Stimulated activated naive B cell treated with anti-CD40 and anti-IgM and Interleukin-4, amounts not matched to agents 10 μg/mL and 1 μg/mL and 100 μg/mL, for 72 hours (primary cell): Measurements from ENCODE around the gene PRIMPOL.

ENCODE experiments used
- ATAC-seq, 2 donors: fragments of 150-1000 bp; cut with Tn5 transposase; replicated peaks; 2 replicates each; pipeline ENCODE4 v1.10.0; 2021; ENCODE audit warnings: moderate library complexity in 1 of 2
- DNase-seq: peaks from one replicate; pipeline ENCODE4 v3.0.0; 2021
- H3K27ac Mint-ChIP-seq: one replicate; pipeline ENCODE4 v1.8.0; 2022; ENCODE audit warnings: mild to moderate bottlenecking, mixed read lengths
- H3K27me3 Mint-ChIP-seq, 2 donors: one replicate each; pipeline ENCODE4 v1.8.0; 2022; ENCODE audit warnings: mixed read lengths in 2 of 2
- H3K36me3 Mint-ChIP-seq, 2 donors: one replicate each; pipeline ENCODE4 v1.8.0; 2022; ENCODE audit warnings: mixed read lengths in 2 of 2, mild to moderate bottlenecking in 1 of 2
- H3K4me1 Mint-ChIP-seq, 2 donors: one replicate each; pipeline ENCODE4 v1.8.0; 2022; ENCODE audit warnings: mixed read lengths in 2 of 2, mild to moderate bottlenecking in 1 of 2
- H3K4me3 Mint-ChIP-seq, 2 donors: one replicate each; pipeline ENCODE4 v1.8.0; 2022; ENCODE audit warnings: mild to moderate bottlenecking in 2 of 2, mixed read lengths in 2 of 2, moderate library complexity in 1 of 2
- H3K9me3 Mint-ChIP-seq, 2 donors: one replicate each; pipeline ENCODE4 v1.8.0; 2022; ENCODE audit warnings: mixed read lengths in 2 of 2, mild to moderate bottlenecking in 1 of 2

Gene PRIMPOL

DNA sequence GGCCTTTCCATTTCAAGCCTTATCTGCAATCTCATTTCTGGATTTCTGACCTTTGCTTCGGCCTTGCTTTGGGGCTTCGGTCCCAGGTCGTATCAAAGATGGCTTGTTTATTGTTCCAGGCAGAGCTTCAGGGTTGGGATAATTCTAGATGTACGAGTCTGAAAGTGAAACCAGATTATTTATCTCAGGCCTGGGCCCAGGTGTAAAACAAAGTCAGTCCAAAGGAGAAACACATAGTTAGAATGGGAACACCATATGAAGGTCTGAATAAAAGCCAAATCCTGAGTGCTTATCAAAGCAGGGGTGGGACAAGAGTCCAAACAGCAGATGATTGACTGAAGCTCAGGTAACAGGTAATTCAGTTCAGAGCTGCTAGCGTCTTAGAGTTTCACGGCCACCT is 17.1 kb downstream of the PRIMPOL start:
- Mint-ChIP-seq H3K36me3 (peaks cover 20 to 26% of the 10 kb centered on the region in 2 donors), H3K9me3 (peaks cover 0 to 3% of the 10 kb centered on the region in 2 donors), H3K27me3 (no peaks in the 10 kb centered on the region), H3K4me1 (peaks cover 9 to 11% of the 10 kb centered on the region in 2 donors), H3K27ac (no peak overlapping the region), H3K4me3 (no peak overlapping the region)
- ATAC-seq (no peak), DNase-seq (no peak)

DNA sequence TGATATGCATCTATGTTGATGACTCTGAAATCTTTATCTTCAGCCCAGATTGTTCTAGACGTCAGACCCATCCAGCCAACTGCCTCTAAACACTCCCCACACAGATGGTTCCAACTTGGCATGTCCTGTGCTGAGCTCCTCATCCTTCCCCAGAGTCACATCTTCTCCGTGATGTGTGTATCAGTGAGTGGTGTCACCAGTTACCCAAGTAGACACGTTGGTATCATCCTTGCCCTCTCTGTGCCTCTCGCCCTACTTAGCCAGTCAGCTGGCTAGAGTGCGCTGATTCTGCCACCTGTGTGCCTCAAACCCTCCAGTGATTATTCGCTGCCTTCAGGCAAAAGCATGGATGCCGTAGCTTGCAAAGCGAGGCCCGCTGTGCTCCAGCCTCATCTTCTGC is 18.6 kb downstream of the PRIMPOL start:
- Mint-ChIP-seq H3K36me3 (peaks cover 24 to 33% of the 10 kb centered on the region in 2 donors), H3K4me3 (no peak overlapping the region)
- no peak for ATAC-seq

DNA sequence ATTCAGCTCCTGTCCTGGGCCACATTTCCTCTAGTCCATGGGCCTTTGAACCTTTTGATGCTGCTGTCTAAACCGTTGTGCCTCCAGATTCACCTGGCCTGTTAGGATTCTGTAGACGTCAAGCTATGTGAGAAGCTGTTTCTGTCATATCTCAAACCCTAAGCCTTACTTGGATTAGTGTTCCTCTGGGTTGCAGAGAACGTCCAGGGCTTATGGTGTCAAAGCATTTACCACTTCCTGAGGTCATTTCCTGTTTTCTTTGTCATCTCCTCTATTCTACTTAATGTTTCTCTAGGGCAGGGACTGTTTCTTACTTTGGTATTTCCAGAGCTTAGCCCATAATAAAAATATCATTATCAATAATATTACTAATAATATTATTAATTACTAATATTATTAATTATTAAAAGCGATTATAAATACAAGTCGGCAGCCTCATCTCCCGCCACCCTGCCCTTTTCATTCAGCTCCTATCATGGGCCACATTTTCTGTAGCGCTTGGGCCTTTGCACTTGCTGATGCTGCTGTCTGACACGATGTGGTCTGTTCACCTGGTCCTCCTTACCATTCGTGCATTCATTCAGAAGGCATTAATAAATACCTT is 19.1 kb downstream of the PRIMPOL start:
- Mint-ChIP-seq H3K9me3 (peaks cover 0 to 3% of the 10 kb centered on the region in 2 donors), H3K4me1 (peaks cover 9 to 11% of the 10 kb centered on the region in 2 donors), H3K36me3 (peaks cover 29 to 33% of the 10 kb centered on the region in 2 donors), H3K27me3 (no peaks in the 10 kb centered on the region), H3K27ac (no peak overlapping the region), H3K4me3 (no peak overlapping the region)
- DNase-seq (no peak), ATAC-seq (peak; percentile 73 to 76)

More for the DNA sequence above, 18.6 kb downstream of the PRIMPOL start:
- Mint-ChIP-seq H3K27me3 (no peaks in the 10 kb centered on the region), H3K9me3 (peaks cover 0 to 3% of the 10 kb centered on the region in 2 donors), H3K27ac (no peak overlapping the region), H3K4me1 (peaks cover 9 to 11% of the 10 kb centered on the region in 2 donors)
- DNase-seq: no peak

- no peak overlapping the region for H3K27ac Mint-ChIP-seq
- DNase-seq (no peak), ATAC-seq (no peak)
- peaks cover 33 to 39% of the 10 kb centered on the region in 2 donors for H3K36me3 Mint-ChIP-seq
- H3K27me3 Mint-ChIP-seq: no peaks in the 10 kb centered on the region
- no peak overlapping the region for H3K4me3 Mint-ChIP-seq
- peaks cover 0 to 3% of the 10 kb centered on the region in 2 donors for H3K9me3 Mint-ChIP-seq
- H3K4me1 Mint-ChIP-seq: peaks cover 9 to 11% of the 10 kb centered on the region in 2 donors
Measured at GRCh38 chr4:184669251-184669650, 19.7 kb downstream of the PRIMPOL start.

GRCh38 chr4:184671101-184671500 is 21.6 kb downstream of the PRIMPOL start:
- no peak overlapping the region for H3K27ac Mint-ChIP-seq
- peaks cover 0 to 3% of the 10 kb centered on the region in 2 donors for H3K9me3 Mint-ChIP-seq
- H3K4me1 Mint-ChIP-seq: peaks cover 9 to 11% of the 10 kb centered on the region in 2 donors
- DNase-seq (no peak), ATAC-seq (no peak)
- peaks cover 32 to 37% of the 10 kb centered on the region in 2 donors for H3K36me3 Mint-ChIP-seq
- no peaks in the 10 kb centered on the region for H3K27me3 Mint-ChIP-seq
- H3K4me3 Mint-ChIP-seq: no peak overlapping the region

- no peaks in the 10 kb centered on the region for H3K27me3 Mint-ChIP-seq
- H3K4me3 Mint-ChIP-seq: no peak overlapping the region
- peaks cover 0 to 3% of the 10 kb centered on the region in 2 donors for H3K9me3 Mint-ChIP-seq
- no peak for DNase-seq
- H3K4me1 Mint-ChIP-seq: peaks cover 9 to 11% of the 10 kb centered on the region in 2 donors
- ATAC-seq: no peak
- H3K27ac Mint-ChIP-seq: no peak overlapping the region
- peaks cover 29 to 30% of the 10 kb centered on the region in 2 donors for H3K36me3 Mint-ChIP-seq
Measured at GRCh38 chr4:184672741-184673140, 23.2 kb downstream of the PRIMPOL start.

GRCh38 chr4:184674011-184674410 is 24.5 kb downstream of the PRIMPOL start:
- DNase-seq: no peak
- H3K9me3 Mint-ChIP-seq: no peaks in the 10 kb centered on the region
- no peak for ATAC-seq
- H3K36me3 Mint-ChIP-seq: peaks cover 18 to 20% of the 10 kb centered on the region in 2 donors
- H3K27me3 Mint-ChIP-seq: no peaks in the 10 kb centered on the region
- H3K4me3 Mint-ChIP-seq: no peak overlapping the region
- no peak overlapping the region for H3K27ac Mint-ChIP-seq
- no peaks in the 10 kb centered on the region for H3K4me1 Mint-ChIP-seq

- H3K27ac Mint-ChIP-seq: no peak overlapping the region
Measured at GRCh38 chr4:184675018-184675417, 25.5 kb downstream of the PRIMPOL start.

GRCh38 chr4:184675821-184676492 is 26.4 kb downstream of the PRIMPOL start:
- Mint-ChIP-seq H3K36me3 (peaks cover 22 to 26% of the 10 kb centered on the region in 2 donors), H3K4me1 (no peaks in the 10 kb centered on the region), H3K4me3 (no peak overlapping the region), H3K27me3 (no peaks in the 10 kb centered on the region), H3K27ac (no peak overlapping the region), H3K9me3 (no peaks in the 10 kb centered on the region)
- ATAC-seq (no peak), DNase-seq (no peak)

More at GRCh38 chr4:184675018-184675417, 25.5 kb downstream of the PRIMPOL start:
- Mint-ChIP-seq H3K9me3 (no peaks in the 10 kb centered on the region), H3K36me3 (peaks cover 22% of the 10 kb centered on the region in 2 donors), H3K4me3 (no peak overlapping the region), H3K27me3 (no peaks in the 10 kb centered on the region), H3K4me1 (no peaks in the 10 kb centered on the region)
- DNase-seq (no peak), ATAC-seq (no peak)

GRCh38 chr4:184680698-184681097 is 31.2 kb downstream of the PRIMPOL start:
- DNase-seq (no peak), ATAC-seq (no peak)
- H3K36me3 Mint-ChIP-seq: peaks cover 6 to 12% of the 10 kb centered on the region in 2 donors
- peaks cover 1 to 7% of the 10 kb centered on the region in 2 donors for H3K4me1 Mint-ChIP-seq
- no peak overlapping the region for H3K4me3 Mint-ChIP-seq
- H3K9me3 Mint-ChIP-seq: no peaks in the 10 kb centered on the region
- no peaks in the 10 kb centered on the region for H3K27me3 Mint-ChIP-seq
- H3K27ac Mint-ChIP-seq: no peak overlapping the region

DNA sequence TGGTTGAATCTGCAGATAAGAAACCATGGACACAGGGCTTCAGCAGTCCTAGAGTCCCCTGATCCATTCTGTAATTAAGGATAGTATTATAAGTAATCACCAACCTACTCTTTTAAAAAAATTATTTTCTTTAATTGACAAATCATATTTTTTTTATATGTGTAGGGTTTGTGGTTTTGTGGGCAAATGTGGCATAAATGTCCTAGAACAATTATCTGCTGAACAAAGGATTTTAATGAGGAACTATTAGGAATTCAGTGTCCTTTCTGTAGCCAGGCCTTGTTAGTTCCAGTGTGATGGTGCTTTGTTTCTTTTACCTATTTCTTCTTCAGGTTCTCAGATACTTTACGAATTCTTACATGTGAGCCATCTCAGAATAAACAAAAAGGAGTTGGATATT is 32.4 kb downstream of the PRIMPOL start:
- Mint-ChIP-seq H3K4me1 (peaks cover 1 to 7% of the 10 kb centered on the region in 2 donors), H3K4me3 (no peak overlapping the region), H3K27me3 (no peaks in the 10 kb centered on the region), H3K9me3 (no peaks in the 10 kb centered on the region), H3K27ac (no peak overlapping the region), H3K36me3 (peaks cover 10 to 16% of the 10 kb centered on the region in 2 donors)
- ATAC-seq (no peak), DNase-seq (no peak)

DNA sequence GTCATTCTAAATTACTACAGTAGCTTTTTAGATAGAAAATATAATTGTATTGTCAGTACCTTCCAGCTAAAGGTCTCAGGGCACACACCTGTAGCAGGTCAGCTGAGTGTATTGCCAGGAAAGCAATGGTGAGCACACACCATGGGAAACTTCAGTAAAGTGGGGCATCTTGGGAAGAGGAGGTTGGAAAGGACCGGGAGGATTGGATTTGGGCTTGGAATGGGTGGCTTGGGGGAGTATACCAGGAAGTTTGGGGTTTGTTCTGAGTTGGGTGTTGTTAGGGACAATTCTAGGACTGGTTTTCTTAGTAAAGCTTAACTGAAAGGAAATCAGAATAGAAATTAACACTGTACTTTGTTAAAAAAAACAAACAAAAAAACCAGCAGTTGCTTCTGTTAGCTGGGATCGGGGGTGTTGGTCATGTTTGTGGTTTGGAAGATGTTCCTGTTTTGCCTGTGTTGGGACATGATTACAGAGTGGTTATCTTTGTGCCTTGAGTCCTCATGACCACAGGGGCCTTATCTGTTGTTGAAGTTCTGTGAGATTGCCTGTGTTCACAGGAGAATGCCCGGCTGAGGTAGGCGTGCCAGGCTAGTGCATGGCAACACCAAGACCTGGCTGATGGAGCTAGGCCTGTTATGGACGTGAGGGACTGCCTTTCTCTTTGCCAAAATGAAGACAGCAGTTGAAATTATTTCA is 35.1 kb downstream of the PRIMPOL start:
- no peaks in the 10 kb centered on the region for H3K27me3 Mint-ChIP-seq
- no peaks in the 10 kb centered on the region for H3K9me3 Mint-ChIP-seq
- no peak overlapping the region for H3K27ac Mint-ChIP-seq
- ATAC-seq (no peak), DNase-seq (no peak)
- peaks cover 1 to 7% of the 10 kb centered on the region in 2 donors for H3K4me1 Mint-ChIP-seq
- H3K36me3 Mint-ChIP-seq: peaks cover 8 to 13% of the 10 kb centered on the region in 2 donors
- H3K4me3 Mint-ChIP-seq: no peak overlapping the region

DNA sequence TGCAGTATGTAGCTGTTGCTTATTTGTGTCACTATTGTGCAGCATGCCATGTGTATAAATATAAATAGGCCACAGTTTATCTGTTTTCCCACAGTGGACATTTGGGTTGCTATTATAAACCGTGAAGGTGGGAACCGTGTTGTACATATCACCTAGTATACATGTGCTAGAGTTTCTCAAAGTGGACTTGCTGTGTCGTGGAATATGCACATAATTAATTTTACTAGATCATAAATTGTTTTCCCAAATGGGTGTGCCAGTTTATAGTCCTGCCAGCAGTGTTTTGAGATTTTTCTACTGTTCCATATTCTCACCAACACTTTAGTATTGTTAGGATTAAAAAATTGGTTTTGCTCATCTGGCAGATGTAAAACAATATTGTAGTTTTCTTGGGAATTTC is 38.5 kb downstream of the PRIMPOL start:
- Mint-ChIP-seq H3K4me3 (no peak overlapping the region), H3K27me3 (no peaks in the 10 kb centered on the region), H3K36me3 (peaks cover 8 to 12% of the 10 kb centered on the region in 2 donors), H3K4me1 (peaks cover 1 to 7% of the 10 kb centered on the region in 2 donors), H3K27ac (no peak overlapping the region), H3K9me3 (no peaks in the 10 kb centered on the region)
- DNase-seq (no peak), ATAC-seq (no peak)

GRCh38 chr4:184688447-184688846 is 38.9 kb downstream of the PRIMPOL start:
- Mint-ChIP-seq H3K4me3 (no peak overlapping the region), H3K27ac (no peak overlapping the region), H3K4me1 (peaks cover 1 to 7% of the 10 kb centered on the region in 2 donors), H3K9me3 (no peaks in the 10 kb centered on the region), H3K27me3 (no peaks in the 10 kb centered on the region), H3K36me3 (peaks cover 9 to 14% of the 10 kb centered on the region in 2 donors)
- ATAC-seq (no peak), DNase-seq (no peak)
